CD4-positive, alpha-beta T cell treated with Interleukin-4 for 4 hours (primary cell): ENCODE measurements around the gene PPP2R5B.
"Not testable (repeated sequence)": the region's sequence is repeated elsewhere in the genome, so short reads cannot be mapped to it uniquely, and the experiment has no call there.

Experiments used
- DNase-seq: peaks from one replicate; pipeline ENCODE4 v3.0.0-alpha.2; 2020

Gene PPP2R5B

DNA sequence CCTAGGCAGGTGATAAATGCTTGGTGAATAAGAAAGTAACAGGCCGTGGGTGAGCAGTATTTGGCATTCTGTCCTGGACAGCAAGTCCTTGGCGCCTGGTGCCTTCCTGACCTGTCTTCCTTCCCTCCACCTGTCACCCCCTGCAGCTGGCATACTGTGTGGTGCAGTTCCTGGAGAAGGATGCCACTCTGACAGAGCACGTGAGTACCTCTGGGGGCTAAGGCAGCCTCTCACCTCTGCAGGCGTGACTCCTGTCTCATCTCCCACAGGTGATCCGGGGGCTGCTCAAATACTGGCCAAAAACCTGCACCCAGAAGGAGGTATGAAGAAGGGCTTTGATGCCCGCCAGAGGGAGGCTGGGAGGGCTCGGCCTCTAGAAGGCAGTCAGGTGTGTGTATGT, 6.8 kb downstream of the PPP2R5B start:
- no peak for DNase-seq

DNA sequence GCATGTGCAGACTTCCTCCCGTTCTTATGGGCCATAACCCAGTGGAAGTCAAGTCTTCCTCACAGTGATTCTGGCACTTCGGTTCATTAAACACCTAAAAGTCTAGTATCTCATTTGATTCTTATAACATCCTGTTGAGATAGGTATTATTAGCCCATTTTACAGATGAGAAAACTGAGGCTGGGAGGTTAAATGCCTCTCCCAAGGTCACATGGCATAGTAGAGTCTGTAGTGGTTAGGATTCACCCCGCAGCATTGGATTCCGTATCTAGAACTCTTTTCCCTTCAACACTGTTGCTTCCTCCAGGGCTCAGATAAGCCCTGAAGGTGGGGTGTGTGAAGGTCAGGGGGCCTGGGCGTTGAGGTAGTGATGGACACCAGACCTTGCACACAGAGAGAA, 7.8 kb downstream of the PPP2R5B start:
- DNase-seq = no peak

DNA sequence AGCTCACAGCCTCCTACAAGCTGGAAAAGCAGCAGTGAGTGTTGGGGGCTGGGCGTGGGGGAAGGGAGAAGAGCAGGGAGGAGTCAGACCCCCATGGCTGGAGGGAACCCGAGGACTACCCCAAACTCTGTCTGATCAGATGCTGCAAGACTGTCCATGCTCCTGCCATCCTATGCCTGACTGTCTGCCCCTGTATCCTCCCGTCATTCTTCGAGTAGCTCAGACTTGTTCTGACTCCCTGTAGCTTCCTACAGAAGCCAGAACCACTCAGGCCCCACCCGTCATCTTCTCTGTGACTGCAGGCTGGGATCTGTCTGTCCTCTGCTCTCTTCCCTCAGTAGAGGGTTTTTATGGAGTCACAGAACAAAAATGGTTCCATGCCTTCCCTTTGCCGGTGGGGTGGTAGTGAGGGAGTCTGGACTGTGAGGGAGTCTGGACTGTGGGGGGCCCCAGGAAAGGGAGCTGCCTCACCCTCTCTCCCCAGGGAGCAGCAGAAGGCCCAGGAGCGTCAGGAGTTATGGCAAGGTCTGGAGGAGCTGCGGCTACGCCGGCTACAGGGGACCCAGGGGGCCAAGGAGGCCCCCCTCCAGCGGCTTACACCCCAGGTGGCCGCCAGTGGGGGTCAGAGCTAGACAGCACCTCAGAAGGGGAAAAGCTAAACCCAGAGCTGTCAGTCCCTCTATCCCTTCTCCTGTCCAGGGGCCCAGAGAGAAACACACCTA, 8.9 kb downstream of the PPP2R5B start:
- no peak for DNase-seq

DNA sequence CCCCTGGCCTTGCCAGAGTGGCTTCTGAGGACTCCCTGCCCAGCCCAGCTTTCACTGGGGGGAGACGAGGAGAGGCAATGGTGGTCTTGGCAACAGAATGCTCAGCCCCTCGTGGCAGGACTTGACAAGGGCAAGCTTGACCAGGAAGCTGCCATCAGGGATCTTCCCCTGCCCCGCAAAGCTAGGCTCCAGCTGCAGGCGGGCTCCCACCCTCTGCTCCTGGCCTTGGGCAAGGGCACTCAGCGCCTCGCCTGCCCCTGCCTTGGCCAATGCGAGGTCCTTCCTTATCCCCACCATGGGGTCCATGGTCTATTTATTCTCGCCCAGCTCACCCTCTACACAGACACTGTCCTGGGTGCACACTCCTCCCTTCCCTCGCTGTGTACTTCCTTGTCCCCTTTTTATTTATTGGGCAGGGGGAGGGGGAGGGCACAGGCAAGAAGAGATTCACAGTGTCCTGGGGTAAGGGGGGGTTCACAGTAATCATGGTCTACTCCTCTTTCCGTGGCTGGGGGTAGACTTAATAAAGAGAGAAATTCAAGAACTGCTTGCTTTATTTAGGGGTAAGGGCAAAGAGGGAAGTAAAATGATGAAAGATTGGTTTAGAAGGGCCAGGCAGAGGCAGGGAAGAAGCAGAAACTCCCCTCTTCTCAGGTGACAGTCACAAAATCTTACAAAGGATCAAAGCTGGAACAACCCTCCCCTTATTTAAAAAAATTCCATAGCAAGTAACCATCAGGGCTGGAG, 9.6 kb downstream of the PPP2R5B start:
- DNase-seq = no peak

DNA sequence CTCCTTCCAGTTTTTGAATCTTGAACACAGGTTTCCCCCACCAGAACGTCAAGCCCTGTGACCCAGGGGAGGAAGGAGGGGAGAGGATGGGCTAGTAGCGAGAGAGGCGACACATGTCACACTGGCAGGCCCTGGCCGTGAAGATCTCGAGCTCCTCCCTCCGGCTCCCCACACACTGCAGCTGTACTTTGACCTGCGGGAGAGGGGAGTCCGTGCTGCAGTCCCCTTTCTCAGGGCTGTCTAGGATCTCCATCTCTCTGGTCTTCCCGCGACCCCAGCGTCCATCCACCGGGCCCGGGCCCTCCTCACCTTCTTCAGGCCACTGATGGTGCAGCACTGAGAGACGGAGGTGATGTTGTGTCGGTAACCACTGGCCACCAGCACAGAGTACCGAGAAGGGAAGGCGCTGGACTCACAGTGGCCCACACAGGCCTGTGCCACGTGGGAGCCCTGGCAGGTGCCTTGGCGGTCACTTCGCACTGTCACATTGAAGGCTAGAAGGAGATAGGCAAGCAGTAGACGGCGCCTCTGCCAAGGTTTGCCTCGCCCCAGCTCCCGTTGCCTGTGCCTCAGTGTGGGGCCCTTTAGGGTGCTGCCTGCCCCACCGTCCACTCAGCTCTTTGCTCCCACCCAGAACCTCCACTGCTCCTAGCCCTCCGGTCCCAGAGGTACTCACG, 10.3 kb downstream of the PPP2R5B start:
- DNase-seq = no peak

DNA sequence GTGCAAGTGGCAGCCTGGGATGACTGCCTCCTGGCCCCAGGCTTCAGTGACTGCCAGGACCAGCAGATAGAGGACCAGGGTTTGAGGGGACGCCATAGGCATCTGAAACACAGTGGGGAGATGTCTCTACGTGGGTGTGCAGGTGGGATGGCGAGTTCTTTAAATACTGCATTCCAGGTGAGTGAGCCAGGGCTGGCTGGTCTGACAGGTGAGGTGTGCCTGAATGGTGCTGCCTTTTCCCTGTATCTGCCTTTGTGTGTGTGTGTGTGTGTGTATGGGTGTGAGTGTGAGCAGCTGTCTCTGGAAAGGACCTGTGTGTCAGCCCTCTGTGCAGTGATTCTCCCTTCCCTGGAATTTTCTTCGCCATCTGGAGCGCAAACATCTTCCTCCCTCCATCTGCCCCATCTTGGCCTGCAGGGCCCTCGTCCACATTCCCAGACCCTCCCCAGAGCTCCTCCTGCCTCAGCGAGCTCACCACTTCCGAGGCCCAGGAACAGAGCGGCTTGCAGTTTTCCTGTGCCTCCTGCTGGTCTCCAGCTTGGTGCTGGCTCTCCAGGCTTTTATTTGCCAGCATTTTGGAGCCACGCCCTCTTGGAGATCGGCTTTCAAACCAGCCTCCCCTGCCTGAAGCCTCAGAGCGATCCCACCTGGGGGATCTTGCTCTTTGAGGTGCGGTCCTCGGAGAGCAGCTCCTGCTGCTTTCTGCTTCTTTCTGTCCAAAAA, 11.0 kb downstream of the PPP2R5B start, which contains the start of gene GPHA2:
TSS of gene GPHA2 (minus strand) at position 535 of the 723 bp plus-strand sequence. CDS start at position 102, 433 bp downstream.
- DNase-seq = no peak

DNA sequence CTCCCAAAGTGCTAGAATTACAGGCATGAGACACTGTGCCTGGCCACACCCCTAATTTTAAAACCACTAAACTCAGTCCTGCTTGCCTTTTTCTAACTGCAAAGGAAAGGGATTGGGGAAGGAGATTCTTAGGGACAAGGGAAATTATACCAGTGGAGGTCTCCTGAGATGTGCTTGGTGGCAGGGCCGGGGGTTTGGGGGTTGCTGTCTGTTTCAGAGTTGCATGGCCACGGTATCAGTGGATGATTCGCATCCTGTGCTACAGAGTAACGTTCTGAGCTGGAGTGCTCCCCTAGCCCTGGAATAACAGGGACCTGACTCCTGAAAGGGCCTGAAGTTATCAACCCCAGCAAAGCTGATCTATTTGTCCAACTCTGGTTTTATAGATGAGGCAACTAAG, 12.1 kb downstream of the PPP2R5B start:
- no peak for DNase-seq

DNA sequence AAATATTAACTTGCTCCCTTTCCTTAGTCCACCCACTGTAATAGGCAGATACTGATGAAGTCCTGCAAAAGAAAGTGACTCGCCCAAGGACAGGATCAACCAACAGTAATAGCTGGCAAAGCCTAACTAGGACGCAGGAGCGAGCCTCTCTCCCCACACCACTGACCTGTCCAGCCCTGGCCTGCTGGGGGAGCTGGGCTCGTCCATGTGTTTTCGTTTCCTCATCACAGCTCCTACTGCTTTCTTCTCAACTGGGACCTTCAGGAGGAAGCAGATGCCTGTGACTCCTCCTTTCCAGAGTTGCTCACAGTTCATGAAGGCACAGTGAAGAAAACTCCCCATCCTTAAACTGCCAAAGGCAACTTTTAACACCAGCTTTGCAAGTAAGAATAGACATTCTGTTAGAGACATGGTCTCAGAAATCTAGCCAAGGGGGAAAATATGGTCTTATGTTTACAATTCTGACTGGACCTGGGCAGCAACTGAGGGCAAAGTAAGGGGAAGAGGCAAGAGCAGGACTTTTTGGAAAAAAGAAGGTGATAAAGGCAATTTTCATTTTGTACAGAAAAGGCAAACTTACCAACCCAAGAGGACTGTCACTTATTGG, 22.8 kb downstream of the PPP2R5B start:
- DNase-seq = no peak

DNA sequence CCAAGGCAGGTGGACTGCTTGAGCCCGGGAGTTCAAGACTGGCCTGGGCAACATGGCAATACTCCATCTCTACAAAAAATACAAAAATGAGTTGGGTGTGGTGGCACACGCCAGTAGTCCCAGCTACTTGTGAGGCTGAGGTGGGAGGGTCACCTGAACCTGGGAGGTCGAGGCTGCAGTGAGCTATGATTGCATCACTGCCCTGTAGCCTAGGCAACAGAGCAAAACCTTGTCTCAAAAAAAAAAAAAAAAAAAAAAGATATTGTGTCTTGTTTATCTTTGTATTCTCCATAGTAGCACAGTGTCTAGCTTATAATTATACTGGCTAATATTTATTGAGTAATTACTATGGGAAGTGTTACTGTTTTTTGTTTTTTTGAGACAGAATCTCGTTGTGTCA, 27.0 kb downstream of the PPP2R5B start:
- DNase-seq = no peak

DNA sequence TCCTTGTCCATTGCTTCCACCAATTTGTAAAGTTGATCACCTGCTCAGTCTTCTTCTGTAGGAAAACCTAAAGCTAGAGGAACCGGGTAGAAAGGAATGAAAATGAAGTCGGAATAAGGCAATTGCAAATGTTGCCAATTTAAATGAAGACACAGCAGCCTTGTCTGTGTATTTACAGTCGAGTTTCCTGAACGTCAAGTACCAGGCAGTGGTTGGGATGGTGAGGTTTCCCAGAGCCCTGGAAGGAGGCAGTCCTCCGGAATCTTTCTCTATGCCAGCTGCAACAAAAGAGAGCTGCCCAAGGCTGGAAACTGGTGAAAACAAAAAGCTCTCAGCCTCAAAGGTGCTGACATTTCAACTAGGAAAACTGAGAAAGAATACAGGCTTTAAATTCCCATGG, 29.7 kb downstream of the PPP2R5B start:
- no peak for DNase-seq

DNA sequence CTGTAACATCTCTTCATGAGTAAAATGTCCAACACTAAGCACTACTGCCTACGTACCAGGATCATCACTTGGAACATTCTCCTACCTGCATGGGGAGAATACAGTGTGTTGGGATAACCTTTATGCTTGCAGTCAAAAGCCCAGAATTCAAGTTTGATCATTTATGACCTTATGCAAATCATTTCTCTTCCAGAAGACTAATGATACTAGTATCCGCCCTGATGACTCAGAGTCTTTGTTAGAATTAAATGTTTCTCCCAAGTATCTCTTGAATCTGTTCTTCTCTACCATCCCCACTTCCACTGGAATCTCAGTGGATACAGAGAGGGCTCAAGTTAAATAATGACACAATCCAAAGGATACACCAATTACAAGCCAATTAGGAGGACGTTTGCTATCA, 35.0 kb downstream of the PPP2R5B start:
- DNase-seq = no peak

DNA sequence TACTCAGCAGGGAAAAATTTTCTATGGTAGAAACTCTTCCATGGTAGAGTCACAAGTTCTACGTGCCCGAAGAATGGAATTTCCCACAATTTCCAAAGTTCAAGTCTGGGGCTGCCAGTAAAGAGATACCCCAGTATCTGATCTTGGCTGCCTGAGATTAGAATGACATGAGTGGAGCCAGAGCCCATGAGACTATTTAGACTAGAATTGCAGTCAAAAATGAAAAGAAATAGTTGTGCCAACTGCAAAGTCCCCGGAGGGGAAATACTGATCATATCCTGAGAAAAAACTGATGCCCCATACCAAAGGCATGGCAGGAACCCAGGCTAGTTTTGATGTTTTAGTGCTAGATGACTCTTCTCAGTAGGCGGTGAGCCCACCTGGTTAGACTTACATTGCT, 36.2 kb downstream of the PPP2R5B start:
- no peak for DNase-seq

DNA sequence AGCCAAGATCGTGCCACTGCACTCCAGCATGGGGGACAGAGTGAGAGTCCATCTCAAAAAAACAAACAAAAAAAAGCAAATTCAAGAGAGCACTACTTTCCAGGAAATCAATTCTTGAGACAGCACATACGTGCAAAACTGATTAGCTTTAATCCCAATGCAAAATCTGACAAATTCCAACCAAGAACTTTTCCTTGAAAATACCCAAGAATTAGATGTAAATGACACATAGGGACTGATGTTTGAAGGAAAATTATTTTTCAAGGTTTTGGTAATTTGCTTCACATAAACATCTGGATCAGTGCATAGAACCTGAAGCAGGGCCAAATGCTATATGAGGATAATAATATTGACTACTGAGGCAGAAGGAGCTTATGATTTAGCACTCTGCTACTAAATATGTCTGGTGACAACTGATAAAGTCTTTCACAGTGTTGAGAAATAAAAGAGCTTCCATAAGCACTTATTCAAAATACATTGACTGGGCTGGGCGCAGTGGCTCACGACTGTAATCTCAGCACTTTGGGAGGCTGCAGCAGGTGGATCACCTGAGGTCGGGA, 38.7 kb downstream of the PPP2R5B start:
- DNase-seq = no peak

DNA sequence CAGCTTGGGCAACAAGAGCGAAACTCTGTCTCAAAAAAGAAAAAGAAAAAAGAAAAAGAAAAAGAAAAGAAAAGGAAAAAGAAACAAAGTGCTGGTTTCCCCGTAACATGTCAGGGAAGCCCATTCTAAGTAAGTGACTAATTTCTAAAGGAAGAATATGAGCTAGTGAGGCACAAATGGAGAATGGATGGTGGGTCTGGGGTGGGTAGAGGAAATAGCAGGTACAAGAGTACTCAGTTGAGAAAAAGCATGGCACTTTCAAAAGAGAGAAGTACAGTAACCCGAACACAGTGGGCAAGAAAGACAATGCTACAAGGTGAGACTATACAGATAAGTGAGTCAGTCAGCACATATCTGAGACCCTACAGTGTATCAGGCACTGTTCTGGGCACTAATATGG, 42.9 kb downstream of the PPP2R5B start:
- no peak for DNase-seq

DNA sequence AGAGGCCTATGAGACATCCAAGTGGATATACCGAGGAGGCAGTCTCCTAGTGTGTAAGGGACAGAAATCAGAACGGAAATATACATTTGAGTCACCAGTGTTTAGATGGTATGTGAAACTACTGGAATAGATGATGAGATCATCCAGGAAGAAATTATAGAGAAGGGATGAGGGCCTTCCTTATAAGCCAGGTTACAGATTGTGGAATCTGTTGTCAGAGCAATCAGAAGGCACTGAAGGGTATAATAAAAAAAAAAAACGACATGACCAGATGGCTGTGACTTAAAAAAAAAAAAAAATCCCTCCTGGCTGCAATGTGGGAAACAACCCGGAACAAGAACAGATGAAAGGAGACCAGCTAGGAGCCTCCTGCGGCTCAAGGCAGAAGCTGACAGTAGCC, 44.7 kb downstream of the PPP2R5B start:
- DNase-seq = no peak

DNA sequence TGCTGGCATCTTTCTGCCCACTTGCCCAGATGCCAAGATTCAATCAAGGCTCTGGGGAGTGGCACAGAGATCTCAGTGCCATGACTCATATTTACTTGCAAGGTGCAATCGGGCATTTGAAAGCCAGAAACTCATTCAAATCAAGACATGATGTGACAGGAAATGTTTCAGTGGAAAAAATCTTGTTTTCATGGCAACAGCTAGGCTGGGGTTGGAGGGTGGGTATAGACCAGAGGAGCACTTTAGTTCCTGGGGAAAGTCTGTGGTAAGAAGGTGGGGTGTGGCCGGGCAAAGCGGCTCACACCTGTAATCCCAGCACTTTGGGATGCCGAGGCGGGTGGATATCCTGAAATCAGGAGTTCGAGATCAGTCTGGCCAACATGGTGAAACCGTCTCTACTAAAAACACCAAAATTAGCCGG, 46.3 kb downstream of the PPP2R5B start:
- DNase-seq = peak; percentile 43

DNA sequence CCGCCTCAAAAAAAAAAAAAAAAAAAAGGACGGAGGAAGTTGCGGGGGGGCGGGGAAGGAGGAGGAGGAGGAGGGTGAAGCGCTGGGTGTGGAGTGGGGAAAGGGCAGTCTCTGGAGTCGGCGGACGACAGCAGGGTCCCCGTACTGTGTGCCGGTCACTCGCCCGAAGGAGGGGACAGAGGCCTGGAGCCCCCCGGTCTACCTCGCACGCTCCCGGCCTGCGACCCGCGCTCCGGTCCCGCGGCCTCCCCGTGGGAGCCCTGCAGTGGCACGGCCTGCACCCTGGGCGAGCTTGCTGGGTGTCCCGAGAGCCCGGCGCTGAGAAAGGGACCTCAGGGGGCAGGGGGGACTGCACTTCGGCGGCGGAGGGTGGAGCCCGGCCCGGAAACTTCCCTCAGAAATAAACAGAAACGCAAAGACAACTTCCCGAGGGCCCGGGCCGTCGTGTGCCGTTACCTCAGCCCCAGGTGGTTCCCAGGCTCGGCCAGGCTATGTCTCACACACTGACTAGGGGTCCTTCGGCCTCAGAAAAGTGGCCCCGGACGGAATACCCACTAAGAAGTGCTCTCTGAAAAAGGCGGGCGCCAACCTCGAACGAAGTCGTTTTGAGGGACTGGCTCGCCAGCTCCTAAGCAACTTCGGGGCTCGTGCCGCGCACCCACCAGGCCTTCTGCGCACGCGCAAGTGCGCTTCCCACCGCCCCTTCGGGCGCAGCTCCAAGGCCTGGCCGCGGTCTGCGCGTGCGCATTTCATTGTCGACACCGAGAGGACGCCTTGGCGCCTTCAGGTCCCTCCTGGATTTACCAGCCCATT, 47.1 kb downstream of the PPP2R5B start, which contains the start of gene MAJIN:
TSS of gene MAJIN (minus strand) at position 688 of the 813 bp plus-strand sequence. CDS start 12,703 bp downstream, outside the sequence.
- DNase-seq = peak; percentile 85

DNA sequence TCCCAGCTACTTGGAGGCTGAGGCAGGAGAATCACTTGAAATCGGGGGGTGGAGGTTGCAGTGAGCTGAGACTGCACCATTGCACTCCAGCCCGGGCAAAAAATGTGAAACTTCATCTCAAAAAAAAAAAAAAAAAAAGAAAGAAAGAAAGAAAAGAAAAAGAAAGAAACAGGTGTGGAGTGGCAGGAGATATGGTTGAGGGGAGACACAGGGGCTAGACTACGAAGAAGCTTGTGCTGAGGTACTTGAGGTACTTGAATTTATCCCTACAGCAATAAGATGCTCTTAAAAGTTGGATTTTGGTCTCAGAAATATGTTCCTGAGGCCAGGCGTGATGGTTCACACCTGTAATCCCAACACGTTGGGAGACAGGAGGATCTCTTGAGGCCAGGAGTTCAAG, 49.6 kb downstream of the PPP2R5B start:
- no peak for DNase-seq

DNA sequence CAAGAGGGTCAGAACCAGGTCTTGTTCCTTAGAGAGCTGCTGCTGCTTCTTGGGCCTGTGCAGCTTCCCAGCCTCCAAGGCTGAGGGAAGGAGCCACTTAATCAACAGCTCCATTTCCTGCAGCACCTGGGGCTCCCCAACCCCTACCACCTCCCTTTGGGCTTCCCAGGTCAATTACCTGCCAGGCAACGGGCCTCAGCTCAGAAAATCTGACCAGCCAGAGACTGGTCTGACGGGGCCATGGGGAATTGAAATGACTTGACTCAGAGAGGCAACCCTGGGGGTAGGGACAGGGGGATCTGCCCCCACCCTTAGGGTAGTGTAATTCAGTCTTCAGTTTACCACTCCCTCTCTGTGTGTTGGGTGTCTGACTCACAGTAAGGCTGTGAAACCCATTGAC, 52.2 kb downstream of the PPP2R5B start:
- DNase-seq = no peak

DNA sequence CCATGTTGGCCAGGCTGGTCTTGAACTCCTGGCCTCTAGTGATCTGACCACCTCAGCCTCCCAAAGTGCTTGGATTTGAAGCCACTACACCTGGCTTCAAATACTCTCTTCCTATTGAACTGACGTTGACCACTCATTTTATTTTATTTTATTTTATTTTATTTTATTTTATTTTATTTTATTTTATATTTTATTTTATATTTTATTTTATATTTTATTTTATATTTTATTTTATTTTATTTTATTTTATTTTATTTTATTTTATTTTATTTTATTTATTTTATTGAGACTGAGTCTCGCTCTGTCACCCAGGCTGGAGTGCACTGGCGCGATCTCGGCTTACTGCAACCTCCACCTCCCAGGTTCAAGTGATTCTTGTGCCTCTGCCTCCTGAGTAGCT, 58.9 kb downstream of the PPP2R5B start:
- DNase-seq = not testable (repeated sequence)
